Measurements from ENCODE around the gene LARGE1. TPM values are rescaled to one million over a fixed set of nuclear protein-coding genes. Genes with fewer than 3 reads are reported as not detected.

LARGE1 gene
- total and polyA plus RNA-seq, 9 of the 15 experiments (the other 6 are each of a cell fraction or from before 2014, with no cell fraction given) = 0.01 to 0.66 (median 0.14) TPM; not detected in 2

DNA sequence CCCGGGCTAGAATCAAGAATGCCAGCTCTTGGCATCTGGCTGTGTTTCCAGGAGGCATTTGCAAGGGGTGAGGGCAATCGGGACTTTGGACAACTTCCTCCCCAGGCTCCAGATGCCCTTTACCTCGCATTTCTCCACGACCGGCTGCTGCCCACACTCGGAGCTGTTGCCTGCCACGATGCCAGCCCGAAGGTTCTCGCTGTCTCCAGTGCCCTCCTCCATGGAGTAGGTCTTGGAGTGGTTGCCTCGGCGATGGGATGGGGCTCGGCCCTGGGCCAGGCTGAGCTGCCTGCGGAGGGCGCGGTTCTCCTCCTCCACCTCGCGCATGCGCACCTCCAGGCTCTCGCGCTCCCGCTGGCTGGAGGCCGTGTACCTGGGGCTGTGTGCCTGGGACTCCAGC, 270.0 kb downstream of the LARGE1 start:
- Histone ChIP-seq H3K27ac (ENCODE audit: extremely low read depth, low read depth, low read length) (no peak overlapping the region), H3K4me1 (replicated peaks in 1 of 2; ENCODE audit: control insufficient read depth in 2 of 2, insufficient read depth in 2 of 2, low read length in 2 of 2) (no peaks in the 10 kb centered on the region), H3K4me3 (no peak overlapping the region), H3K9ac (ENCODE audit: insufficient read depth in 1 of 2, low read depth in 2 of 2, low read length in 2 of 2) (no peak overlapping the region), H3K27me3 (ENCODE audit: control insufficient read depth in 2 of 2, insufficient read depth in 2 of 2, low read length in 2 of 2) (no peaks in the 10 kb centered on the region), H4K20me1 (replicated peaks; ENCODE audit: control insufficient read depth, insufficient read depth, low read length) (no peaks in the 10 kb centered on the region), H3K79me2 (ENCODE audit: control insufficient read depth, insufficient read depth, low read length) (no peaks in the 10 kb centered on the region), H3K36me3 (ENCODE audit: control insufficient read depth, insufficient read depth, low read length) (no peaks in the 10 kb centered on the region), H3K9me3 (replicated peaks; ENCODE audit: control insufficient read depth, insufficient read depth, low read depth, low read length) (no peaks in the 10 kb centered on the region), H3K9me1 (ENCODE audit: control insufficient read depth, insufficient read depth, low read length) (no peaks in the 10 kb centered on the region), H2AFZ (ENCODE audit: low read depth, low read length) (no peak overlapping the region), H3K4me2 (ENCODE audit: insufficient read depth, low read length) (no peak overlapping the region)
- WGBS (ENCODE audit: insufficient coverage, low coverage, missing lambda C conversion rate) = under 1% methylated on average over 17 of the region's 22 CpGs
- intact Hi-C loops (cut with micrococcal nuclease) = no loop called here
- TF ChIP-seq, protein P1, sequence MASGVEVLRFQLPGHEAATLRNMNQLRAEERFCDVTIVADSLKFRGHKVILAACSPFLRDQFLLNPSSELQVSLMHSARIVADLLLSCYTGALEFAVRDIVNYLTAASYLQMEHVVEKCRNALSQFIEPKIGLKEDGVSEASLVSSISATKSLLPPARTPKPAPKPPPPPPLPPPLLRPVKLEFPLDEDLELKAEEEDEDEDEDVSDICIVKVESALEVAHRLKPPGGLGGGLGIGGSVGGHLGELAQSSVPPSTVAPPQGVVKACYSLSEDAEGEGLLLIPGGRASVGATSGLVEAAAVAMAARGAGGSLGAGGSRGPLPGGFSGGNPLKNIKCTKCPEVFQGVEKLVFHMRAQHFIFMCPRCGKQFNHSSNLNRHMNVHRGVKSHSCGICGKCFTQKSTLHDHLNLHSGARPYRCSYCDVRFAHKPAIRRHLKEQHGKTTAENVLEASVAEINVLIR (CRISPR knock-in tag; IDR thresholded peaks at IDR 0.05) = no peak
- TF ChIP-seq NRF1 (conservative IDR thresholded peaks at IDR 0.05 in 1 of 2, IDR thresholded peaks at IDR 0.05 in 1 of 2) = peak; percentile 33 to 52
- BruUV-seq (replicated peaks) = no TSS peak
- POLR2A ChIA-PET = no interaction called here
- CTCF ChIA-PET (ENCODE audit: low intra/inter-chr PET ratio) = no interaction called here
- in situ Hi-C loops (cut with MboI) = no loop called here
- no peak for ATAC-seq
- no peak for DNase-seq (ENCODE audit: extremely low read depth in 1 of 4, low spot score in 3 of 4)
- no peak for FAIRE-seq

DNA sequence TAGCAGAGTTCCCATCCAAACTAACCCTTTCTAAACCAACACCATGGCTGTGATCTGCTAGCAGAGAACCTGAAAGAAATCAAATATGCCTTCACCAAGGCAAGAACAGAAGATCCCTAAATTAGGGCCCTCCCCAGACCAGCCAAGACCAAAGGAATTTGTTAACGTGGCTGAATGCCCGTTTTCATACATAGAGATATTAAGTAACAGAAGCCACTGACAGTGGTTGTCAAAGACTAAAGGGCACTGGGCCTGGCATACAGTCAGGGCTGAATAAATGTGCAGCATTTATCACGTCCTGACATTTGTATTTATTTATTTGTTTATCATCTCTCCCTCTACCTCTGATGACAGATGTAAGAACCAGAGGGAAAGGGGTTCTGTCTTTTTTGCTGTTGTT, 271.8 kb downstream of the LARGE1 start:
- no peak overlapping the region for H3K4me3 ChIP-seq
- no peak overlapping the region for H3K4me2 ChIP-seq (ENCODE audit: insufficient read depth, low read length)
- no peaks in the 10 kb centered on the region for H3K27me3 ChIP-seq (ENCODE audit: control insufficient read depth in 2 of 2, insufficient read depth in 2 of 2, low read length in 2 of 2)
- no TSS peak for BruUV-seq (replicated peaks)
- CTCF ChIA-PET (ENCODE audit: low intra/inter-chr PET ratio) = no interaction called here
- POLR2A ChIA-PET = no interaction called here
- H3K9me1 ChIP-seq (ENCODE audit: control insufficient read depth, insufficient read depth, low read length) = no peaks in the 10 kb centered on the region
- H4K20me1 ChIP-seq (replicated peaks; ENCODE audit: control insufficient read depth, insufficient read depth, low read length) = no peaks in the 10 kb centered on the region
- no peaks in the 10 kb centered on the region for H3K4me1 ChIP-seq (replicated peaks in 1 of 2; ENCODE audit: control insufficient read depth in 2 of 2, insufficient read depth in 2 of 2, low read length in 2 of 2)
- FAIRE-seq = no peak
- in situ Hi-C loops (cut with MboI) (no loop called here), intact Hi-C loops (cut with micrococcal nuclease) (no loop called here)
- no peak overlapping the region for H3K27ac ChIP-seq (ENCODE audit: extremely low read depth, low read depth, low read length)
- no peak for DNase-seq (ENCODE audit: extremely low read depth in 1 of 4, low spot score in 3 of 4)
- no peaks in the 10 kb centered on the region for H3K36me3 ChIP-seq (ENCODE audit: control insufficient read depth, insufficient read depth, low read length)
- H3K79me2 ChIP-seq (ENCODE audit: control insufficient read depth, insufficient read depth, low read length) = no peaks in the 10 kb centered on the region
- H2AFZ ChIP-seq (ENCODE audit: low read depth, low read length) = no peak overlapping the region
- ATAC-seq = no peak
- 0% methylated on average over 3 of the region's 3 CpGs for WGBS (ENCODE audit: insufficient coverage, low coverage, missing lambda C conversion rate)
- H3K9ac ChIP-seq (ENCODE audit: insufficient read depth in 1 of 2, low read depth in 2 of 2, low read length in 2 of 2) = no peak overlapping the region
- H3K9me3 ChIP-seq (replicated peaks; ENCODE audit: control insufficient read depth, insufficient read depth, low read depth, low read length) = no peaks in the 10 kb centered on the region
- TF ChIP-seq, protein P2, sequence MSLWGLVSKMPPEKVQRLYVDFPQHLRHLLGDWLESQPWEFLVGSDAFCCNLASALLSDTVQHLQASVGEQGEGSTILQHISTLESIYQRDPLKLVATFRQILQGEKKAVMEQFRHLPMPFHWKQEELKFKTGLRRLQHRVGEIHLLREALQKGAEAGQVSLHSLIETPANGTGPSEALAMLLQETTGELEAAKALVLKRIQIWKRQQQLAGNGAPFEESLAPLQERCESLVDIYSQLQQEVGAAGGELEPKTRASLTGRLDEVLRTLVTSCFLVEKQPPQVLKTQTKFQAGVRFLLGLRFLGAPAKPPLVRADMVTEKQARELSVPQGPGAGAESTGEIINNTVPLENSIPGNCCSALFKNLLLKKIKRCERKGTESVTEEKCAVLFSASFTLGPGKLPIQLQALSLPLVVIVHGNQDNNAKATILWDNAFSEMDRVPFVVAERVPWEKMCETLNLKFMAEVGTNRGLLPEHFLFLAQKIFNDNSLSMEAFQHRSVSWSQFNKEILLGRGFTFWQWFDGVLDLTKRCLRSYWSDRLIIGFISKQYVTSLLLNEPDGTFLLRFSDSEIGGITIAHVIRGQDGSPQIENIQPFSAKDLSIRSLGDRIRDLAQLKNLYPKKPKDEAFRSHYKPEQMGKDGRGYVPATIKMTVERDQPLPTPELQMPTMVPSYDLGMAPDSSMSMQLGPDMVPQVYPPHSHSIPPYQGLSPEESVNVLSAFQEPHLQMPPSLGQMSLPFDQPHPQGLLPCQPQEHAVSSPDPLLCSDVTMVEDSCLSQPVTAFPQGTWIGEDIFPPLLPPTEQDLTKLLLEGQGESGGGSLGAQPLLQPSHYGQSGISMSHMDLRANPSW (CRISPR knock-in tag; IDR thresholded peaks at IDR 0.05) = no peak
- no peak for TF ChIP-seq HOMEZ (CRISPR knock-in tag; IDR thresholded peaks at IDR 0.05)
- TF ChIP-seq BDP1 (IDR thresholded peaks at IDR 0.05; ENCODE audit: insufficient read depth, insufficient read length) = no peak
- TF ChIP-seq PHTF2 (CRISPR knock-in tag; IDR thresholded peaks at IDR 0.05) = no peak
- TF ChIP-seq COPS2 (conservative IDR thresholded peaks at IDR 0.05) = no peak
- TF ChIP-seq ZNF57 (CRISPR knock-in tag; IDR thresholded peaks at IDR 0.05) = no peak
- no peak for TF ChIP-seq SAFB (IDR thresholded peaks at IDR 0.05; ENCODE audit: borderline replicate concordance, low read depth, low read length)
- no peak for TF ChIP-seq MEF2A (IDR thresholded peaks at IDR 0.05; ENCODE audit: control insufficient read depth, low read depth, low read length)

Measured in K562 (cell line).